GM23338 (cell line): Measurements from ENCODE around the gene HACE1. TPM values are rescaled to one million over a fixed set of nuclear protein-coding genes. Genes with fewer than 3 reads are reported as not detected.

Experiments
- ATAC-seq: fragments of 200-7000 bp; cut with Tn5 transposase; 3 replicates; pipeline ENCODE4 v1.9.1; 2020
- DNase-seq: peaks from one replicate; pipeline ENCODE4 v3.0.0-alpha.2; 2015; ENCODE audit warnings: low spot score
- H2AFZ ChIP-seq: fragments of 200-600 bp; sonication (generic); 2 replicates; pipeline ENCODE4 v1.8.0; 2016; ENCODE audit warnings: antibody characterized with exemption, mild to moderate bottlenecking, moderate library complexity
- H3F3A ChIP-seq: fragments of 200-600 bp; sonication (generic); replicated peaks from 2 replicates; pipeline ENCODE4 v1.8.0; 2017; ENCODE audit warnings: antibody characterized with exemption, mixed run types, low read depth
- H3K27ac ChIP-seq: fragments of 200-600 bp; sonication (generic); 2 replicates; pipeline ENCODE4 v1.6.1; 2016; ENCODE audit warnings: low read depth
- H3K27me3 ChIP-seq: fragments of 200-600 bp; sonication (generic); 2 replicates; pipeline ENCODE4 v1.8.0; 2016; ENCODE audit warnings: mild to moderate bottlenecking, mixed run types, moderate library complexity; ENCODE audit not compliant: insufficient read depth
- H3K36me3 ChIP-seq: fragments of 200-600 bp; sonication (generic); 2 replicates; pipeline ENCODE4 v1.8.0; 2016; ENCODE audit warnings: mild to moderate bottlenecking; ENCODE audit not compliant: insufficient read depth
- H3K4me1 ChIP-seq: fragments of 200-600 bp; sonication (generic); 2 replicates; pipeline ENCODE4 v1.8.0; 2016; ENCODE audit warnings: mild to moderate bottlenecking, moderate library complexity; ENCODE audit not compliant: insufficient read depth
- H3K4me2 ChIP-seq: fragments of 200-600 bp; sonication (generic); 2 replicates; pipeline ENCODE4 v1.7.1; 2017; ENCODE audit warnings: mixed run types
- H3K4me3 ChIP-seq: fragments of 200-600 bp; sonication (generic); 2 replicates; pipeline ENCODE4 v1.6.1; 2016; ENCODE audit warnings: mixed run types
- H3K79me2 ChIP-seq: fragments of 200-600 bp; sonication (generic); replicated peaks from 2 replicates; pipeline ENCODE4 v1.8.0; 2017; ENCODE audit warnings: mild to moderate bottlenecking; ENCODE audit not compliant: insufficient read depth
- H3K9me2 ChIP-seq: fragments of 200-600 bp; sonication (generic); 2 replicates; pipeline ENCODE4 v1.8.0; 2017; ENCODE audit not compliant: insufficient read depth
- H4K20me1 ChIP-seq: fragments of 200-600 bp; sonication (generic); replicated peaks from 2 replicates; pipeline ENCODE4 v1.8.0; 2017; ENCODE audit warnings: mild to moderate bottlenecking; ENCODE audit not compliant: insufficient read depth
- H3K27ac Mint-ChIP-seq: 2 replicates; pipeline ENCODE4 v1.8.0; 2020; ENCODE audit warnings: inconsistent platforms, mild to moderate bottlenecking, moderate library complexity, mixed read lengths
- H3K27me3 Mint-ChIP-seq: 3 replicates; pipeline ENCODE4 v1.8.0; 2022; ENCODE audit warnings: low read depth, mild to moderate bottlenecking, moderate library complexity, mixed read lengths, inconsistent platforms; ENCODE audit not compliant: insufficient read depth, poor library complexity
- H3K36me3 Mint-ChIP-seq: 3 replicates; pipeline ENCODE4 v1.8.0; 2021; ENCODE audit warnings: low read depth, mild to moderate bottlenecking, inconsistent platforms, moderate library complexity, mixed read lengths
- H3K4me1 Mint-ChIP-seq: 3 replicates; pipeline ENCODE4 v1.8.0; 2020; ENCODE audit warnings: mild to moderate bottlenecking, inconsistent platforms, mixed read lengths
- H3K4me3 Mint-ChIP-seq: 3 replicates; pipeline ENCODE4 v1.8.0; 2021; ENCODE audit warnings: moderate library complexity, mild to moderate bottlenecking, inconsistent platforms, mixed read lengths
- H3K9me3 Mint-ChIP-seq: 3 replicates; pipeline ENCODE4 v1.8.0; 2020; ENCODE audit warnings: moderate library complexity, mild to moderate bottlenecking, inconsistent platforms, mixed read lengths
- CREB1 ChIP-seq: fragments of 250-450 bp; sonication (Bioruptor Pico); IDR thresholded peaks from 2 replicates; pipeline ENCODE4 v1.5.0; 2020; ENCODE audit warnings: low read depth, mild to moderate bottlenecking, moderate library complexity
- CTCF ChIP-seq, 2 experiments: fragments of 200-600 bp in 1 of 2; sonication (generic) in 1 of 2; conservative IDR thresholded peaks; 2 replicates each; pipeline versions ENCODE4 v1.5.1 to v1.6.1; 2016 to 2017; ENCODE audit warnings: antibody characterized with exemption in 2 of 2, low read depth in 2 of 2, mild to moderate bottlenecking in 2 of 2, moderate library complexity in 1 of 2
- EZH2 ChIP-seq: fragments of 200-600 bp; sonication (generic); IDR thresholded peaks from one replicate; pipeline ENCODE4 v1.8.0; 2017; ENCODE audit warnings: antibody characterized with exemption, mild to moderate bottlenecking, low read depth; ENCODE audit not compliant: unreplicated experiment
- EZH2phosphoT487 ChIP-seq: fragments of 200-600 bp; sonication (generic); IDR thresholded peaks from one replicate; pipeline ENCODE4 v1.8.1; 2018; ENCODE audit warnings: antibody characterized with exemption; ENCODE audit not compliant: unreplicated experiment
- JUNB ChIP-seq: IDR thresholded peaks from one replicate; pipeline ENCODE4 v1.6.1; 2016; ENCODE audit warnings: antibody characterized with exemption; ENCODE audit not compliant: unreplicated experiment
- NANOG ChIP-seq: IDR thresholded peaks from 2 replicates; pipeline ENCODE4 v1.6.1; 2016; ENCODE audit warnings: antibody characterized with exemption, borderline replicate concordance
- POLR2AphosphoS5 ChIP-seq: IDR thresholded peaks from 2 replicates; pipeline ENCODE4 v1.6.1; 2016; ENCODE audit warnings: antibody characterized with exemption, low read depth
- REST ChIP-seq: IDR thresholded peaks from one replicate; pipeline ENCODE4 v1.6.1; 2018; ENCODE audit warnings: antibody characterized with exemption; ENCODE audit not compliant: unreplicated experiment
- STAT1 ChIP-seq: IDR thresholded peaks from one replicate; pipeline ENCODE4 v1.6.1; 2016; ENCODE audit warnings: antibody characterized with exemption; ENCODE audit not compliant: unreplicated experiment
- ZNF114 ChIP-seq: fragments of 250-450 bp; sonication (Bioruptor Pico); IDR thresholded peaks from 2 replicates; pipeline ENCODE4 v1.5.0; 2020; ENCODE audit warnings: mild to moderate bottlenecking, moderate library complexity
- ZNF331 ChIP-seq: fragments of 250-450 bp; sonication (Bioruptor Pico); IDR thresholded peaks from 2 replicates; pipeline ENCODE4 v1.5.0; 2020; ENCODE audit warnings: low read depth, mild to moderate bottlenecking, moderate library complexity
- polyA plus RNA-seq: library from polyadenylated mRNA; unstranded; fragments of >200 nt; fragmentation: Nextera tagmentation; extraction: Ambion mirVana; gene quantifications from 2 replicates; pipeline ENCODE4 v1.2.1, GENCODE V29; 2016
- total RNA-seq: library from RNA; depleted of rRNA; stranded (reverse); fragments of >200 nt; shearing (Covaris generic); gene quantifications from 2 replicates; pipeline ENCODE4 v1.2.3, GENCODE V29; 2014
- TF ChIP-seq, protein P1 (sequence below): IDR thresholded peaks from 2 replicates; pipeline ENCODE4 v1.6.1; 2016; ENCODE audit warnings: antibody characterized with exemption
- TF ChIP-seq, protein P2 (sequence below): fragments of 250-450 bp; sonication (Bioruptor Pico); IDR thresholded peaks from 2 replicates; pipeline ENCODE4 v1.5.0; 2020; ENCODE audit warnings: mild to moderate bottlenecking, moderate library complexity

The HACE1 gene
- total and polyA plus RNA-seq, 2 experiments from 2014 or later, result 8.6 to 28.7 TPM

- H3K27me3 Mint-ChIP-seq, result peaks cover 1% of the 10 kb centered on the region
- no peak overlapping the region for H3K27ac Mint-ChIP-seq
- Histone ChIP-seq H3K4me2 (no peak overlapping the region), H3K27me3 (no peaks in the 10 kb centered on the region), H4K20me1 (peaks cover 10% of the 10 kb centered on the region; the same call in 1 of the 2 replicates), H3K4me1 (peaks cover 5% of the 10 kb centered on the region; the same call in 1 of the 2 replicates), H3K27ac (no peak overlapping the region), H3K4me3 (no peak overlapping the region), H3K9me2 (no peaks in the 10 kb centered on the region), H3K79me2 (peaks cover 54% of the 10 kb centered on the region), H3F3A (no peaks in the 10 kb centered on the region), H2AFZ (no peak overlapping the region), H3K36me3 (0 out of 2 replicates have a peak, but pooled peaks cover 2% of the 10 kb centered on the region)
- DNase-seq (no peak), ATAC-seq (no peak)
- peaks cover 11% of the 10 kb centered on the region for H3K4me1 Mint-ChIP-seq
- peaks cover 10% of the 10 kb centered on the region for H3K36me3 Mint-ChIP-seq
- H3K4me3 Mint-ChIP-seq, result no peak overlapping the region
- no peaks in the 10 kb centered on the region for H3K9me3 Mint-ChIP-seq
- TF ChIP-seq EZH2phosphoT487 (no peak), CTCF (conservative IDR thresholded peaks at IDR 0.05; ENCODE audit: low read depth in 2 of 2) (no peak), REST (no peak), EZH2 (no peak), ZNF331 (CRISPR knock-in tag) (no peak), STAT1 (no peak), JUNB (no peak), ZNF114 (CRISPR knock-in tag) (no peak), POLR2AphosphoS5 (no peak), CREB1 (no peak), NANOG (no peak)
- TF ChIP-seq, protein P1, sequence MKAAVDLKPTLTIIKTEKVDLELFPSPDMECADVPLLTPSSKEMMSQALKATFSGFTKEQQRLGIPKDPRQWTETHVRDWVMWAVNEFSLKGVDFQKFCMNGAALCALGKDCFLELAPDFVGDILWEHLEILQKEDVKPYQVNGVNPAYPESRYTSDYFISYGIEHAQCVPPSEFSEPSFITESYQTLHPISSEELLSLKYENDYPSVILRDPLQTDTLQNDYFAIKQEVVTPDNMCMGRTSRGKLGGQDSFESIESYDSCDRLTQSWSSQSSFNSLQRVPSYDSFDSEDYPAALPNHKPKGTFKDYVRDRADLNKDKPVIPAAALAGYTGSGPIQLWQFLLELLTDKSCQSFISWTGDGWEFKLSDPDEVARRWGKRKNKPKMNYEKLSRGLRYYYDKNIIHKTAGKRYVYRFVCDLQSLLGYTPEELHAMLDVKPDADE, result no peak
- TF ChIP-seq, protein P2, sequence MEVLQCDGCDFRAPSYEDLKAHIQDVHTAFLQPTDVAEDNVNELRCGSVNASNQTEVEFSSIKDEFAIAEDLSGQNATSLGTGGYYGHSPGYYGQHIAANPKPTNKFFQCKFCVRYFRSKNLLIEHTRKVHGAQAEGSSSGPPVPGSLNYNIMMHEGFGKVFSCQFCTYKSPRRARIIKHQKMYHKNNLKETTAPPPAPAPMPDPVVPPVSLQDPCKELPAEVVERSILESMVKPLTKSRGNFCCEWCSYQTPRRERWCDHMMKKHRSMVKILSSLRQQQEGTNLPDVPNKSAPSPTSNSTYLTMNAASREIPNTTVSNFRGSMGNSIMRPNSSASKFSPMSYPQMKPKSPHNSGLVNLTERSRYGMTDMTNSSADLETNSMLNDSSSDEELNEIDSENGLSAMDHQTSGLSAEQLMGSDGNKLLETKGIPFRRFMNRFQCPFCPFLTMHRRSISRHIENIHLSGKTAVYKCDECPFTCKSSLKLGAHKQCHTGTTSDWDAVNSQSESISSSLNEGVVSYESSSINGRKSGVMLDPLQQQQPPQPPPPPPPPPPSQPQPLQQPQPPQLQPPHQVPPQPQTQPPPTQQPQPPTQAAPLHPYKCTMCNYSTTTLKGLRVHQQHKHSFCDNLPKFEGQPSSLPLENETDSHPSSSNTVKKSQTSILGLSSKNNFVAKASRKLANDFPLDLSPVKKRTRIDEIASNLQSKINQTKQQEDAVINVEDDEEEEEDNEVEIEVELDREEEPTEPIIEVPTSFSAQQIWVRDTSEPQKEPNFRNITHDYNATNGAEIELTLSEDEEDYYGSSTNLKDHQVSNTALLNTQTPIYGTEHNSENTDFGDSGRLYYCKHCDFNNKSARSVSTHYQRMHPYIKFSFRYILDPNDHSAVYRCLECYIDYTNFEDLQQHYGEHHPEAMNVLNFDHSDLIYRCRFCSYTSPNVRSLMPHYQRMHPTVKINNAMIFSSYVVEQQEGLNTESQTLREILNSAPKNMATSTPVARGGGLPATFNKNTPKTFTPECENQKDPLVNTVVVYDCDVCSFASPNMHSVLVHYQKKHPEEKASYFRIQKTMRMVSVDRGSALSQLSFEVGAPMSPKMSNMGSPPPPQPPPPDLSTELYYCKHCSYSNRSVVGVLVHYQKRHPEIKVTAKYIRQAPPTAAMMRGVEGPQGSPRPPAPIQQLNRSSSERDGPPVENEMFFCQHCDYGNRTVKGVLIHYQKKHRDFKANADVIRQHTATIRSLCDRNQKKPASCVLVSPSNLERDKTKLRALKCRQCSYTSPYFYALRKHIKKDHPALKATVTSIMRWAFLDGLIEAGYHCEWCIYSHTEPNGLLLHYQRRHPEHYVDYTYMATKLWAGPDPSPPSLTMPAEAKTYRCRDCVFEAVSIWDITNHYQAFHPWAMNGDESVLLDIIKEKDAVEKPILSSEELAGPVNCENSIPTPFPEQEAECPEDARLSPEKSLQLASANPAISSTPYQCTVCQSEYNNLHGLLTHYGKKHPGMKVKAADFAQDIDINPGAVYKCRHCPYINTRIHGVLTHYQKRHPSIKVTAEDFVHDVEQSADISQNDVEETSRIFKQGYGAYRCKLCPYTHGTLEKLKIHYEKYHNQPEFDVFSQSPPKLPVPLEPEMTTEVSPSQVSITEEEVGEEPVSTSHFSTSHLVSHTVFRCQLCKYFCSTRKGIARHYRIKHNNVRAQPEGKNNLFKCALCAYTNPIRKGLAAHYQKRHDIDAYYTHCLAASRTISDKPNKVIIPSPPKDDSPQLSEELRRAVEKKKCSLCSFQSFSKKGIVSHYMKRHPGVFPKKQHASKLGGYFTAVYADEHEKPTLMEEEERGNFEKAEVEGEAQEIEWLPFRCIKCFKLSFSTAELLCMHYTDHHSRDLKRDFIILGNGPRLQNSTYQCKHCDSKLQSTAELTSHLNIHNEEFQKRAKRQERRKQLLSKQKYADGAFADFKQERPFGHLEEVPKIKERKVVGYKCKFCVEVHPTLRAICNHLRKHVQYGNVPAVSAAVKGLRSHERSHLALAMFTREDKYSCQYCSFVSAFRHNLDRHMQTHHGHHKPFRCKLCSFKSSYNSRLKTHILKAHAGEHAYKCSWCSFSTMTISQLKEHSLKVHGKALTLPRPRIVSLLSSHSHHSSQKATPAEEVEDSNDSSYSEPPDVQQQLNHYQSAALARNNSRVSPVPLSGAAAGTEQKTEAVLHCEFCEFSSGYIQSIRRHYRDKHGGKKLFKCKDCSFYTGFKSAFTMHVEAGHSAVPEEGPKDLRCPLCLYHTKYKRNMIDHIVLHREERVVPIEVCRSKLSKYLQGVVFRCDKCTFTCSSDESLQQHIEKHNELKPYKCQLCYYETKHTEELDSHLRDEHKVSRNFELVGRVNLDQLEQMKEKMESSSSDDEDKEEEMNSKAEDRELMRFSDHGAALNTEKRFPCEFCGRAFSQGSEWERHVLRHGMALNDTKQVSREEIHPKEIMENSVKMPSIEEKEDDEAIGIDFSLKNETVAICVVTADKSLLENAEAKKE (CRISPR knock-in tag), result no peak
These were observed 4.2 kb downstream of the HACE1 start for GRCh38 chr6:104855507-104855906.
